DMS53 treated with DMSO at 0.1 percent for 48 hours (cell line): Measurements from ENCODE around the gene TUT4.
"Not testable (repeated sequence)": the region's sequence is repeated elsewhere in the genome, so short reads cannot be mapped to it uniquely, and the experiment has no call there.

Experiments used
- DNase-seq: peaks from one replicate; lab custom pipeline; 2025; ENCODE audit not compliant: unreplicated experiment; lab: John Stamatoyannopoulos, UW

The TUT4 gene, protein sequence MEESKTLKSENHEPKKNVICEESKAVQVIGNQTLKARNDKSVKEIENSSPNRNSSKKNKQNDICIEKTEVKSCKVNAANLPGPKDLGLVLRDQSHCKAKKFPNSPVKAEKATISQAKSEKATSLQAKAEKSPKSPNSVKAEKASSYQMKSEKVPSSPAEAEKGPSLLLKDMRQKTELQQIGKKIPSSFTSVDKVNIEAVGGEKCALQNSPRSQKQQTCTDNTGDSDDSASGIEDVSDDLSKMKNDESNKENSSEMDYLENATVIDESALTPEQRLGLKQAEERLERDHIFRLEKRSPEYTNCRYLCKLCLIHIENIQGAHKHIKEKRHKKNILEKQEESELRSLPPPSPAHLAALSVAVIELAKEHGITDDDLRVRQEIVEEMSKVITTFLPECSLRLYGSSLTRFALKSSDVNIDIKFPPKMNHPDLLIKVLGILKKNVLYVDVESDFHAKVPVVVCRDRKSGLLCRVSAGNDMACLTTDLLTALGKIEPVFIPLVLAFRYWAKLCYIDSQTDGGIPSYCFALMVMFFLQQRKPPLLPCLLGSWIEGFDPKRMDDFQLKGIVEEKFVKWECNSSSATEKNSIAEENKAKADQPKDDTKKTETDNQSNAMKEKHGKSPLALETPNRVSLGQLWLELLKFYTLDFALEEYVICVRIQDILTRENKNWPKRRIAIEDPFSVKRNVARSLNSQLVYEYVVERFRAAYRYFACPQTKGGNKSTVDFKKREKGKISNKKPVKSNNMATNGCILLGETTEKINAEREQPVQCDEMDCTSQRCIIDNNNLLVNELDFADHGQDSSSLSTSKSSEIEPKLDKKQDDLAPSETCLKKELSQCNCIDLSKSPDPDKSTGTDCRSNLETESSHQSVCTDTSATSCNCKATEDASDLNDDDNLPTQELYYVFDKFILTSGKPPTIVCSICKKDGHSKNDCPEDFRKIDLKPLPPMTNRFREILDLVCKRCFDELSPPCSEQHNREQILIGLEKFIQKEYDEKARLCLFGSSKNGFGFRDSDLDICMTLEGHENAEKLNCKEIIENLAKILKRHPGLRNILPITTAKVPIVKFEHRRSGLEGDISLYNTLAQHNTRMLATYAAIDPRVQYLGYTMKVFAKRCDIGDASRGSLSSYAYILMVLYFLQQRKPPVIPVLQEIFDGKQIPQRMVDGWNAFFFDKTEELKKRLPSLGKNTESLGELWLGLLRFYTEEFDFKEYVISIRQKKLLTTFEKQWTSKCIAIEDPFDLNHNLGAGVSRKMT (N-terminal part only)

GRCh38 chr1:52552505-52553361 is at the start of gene TUT4:
TUT4 (minus strand) TSS chr1:52553092; CDS start chr1:52526280, 26,812 bp downstream.
- peak; percentile 75 for DNase-seq

GRCh38 chr1:52601991-52602855 is 49.3 kb upstream of the TUT4 start, which contains the start of gene GPX7:
GPX7 (plus strand) TSS chr1:52602371; CDS start chr1:52602410, 39 bp downstream.
- DNase-seq: peak; percentile 51

GRCh38 chr1:52601519-52601918 is 48.6 kb upstream of the TUT4 start:
- no peak for DNase-seq

DNA sequence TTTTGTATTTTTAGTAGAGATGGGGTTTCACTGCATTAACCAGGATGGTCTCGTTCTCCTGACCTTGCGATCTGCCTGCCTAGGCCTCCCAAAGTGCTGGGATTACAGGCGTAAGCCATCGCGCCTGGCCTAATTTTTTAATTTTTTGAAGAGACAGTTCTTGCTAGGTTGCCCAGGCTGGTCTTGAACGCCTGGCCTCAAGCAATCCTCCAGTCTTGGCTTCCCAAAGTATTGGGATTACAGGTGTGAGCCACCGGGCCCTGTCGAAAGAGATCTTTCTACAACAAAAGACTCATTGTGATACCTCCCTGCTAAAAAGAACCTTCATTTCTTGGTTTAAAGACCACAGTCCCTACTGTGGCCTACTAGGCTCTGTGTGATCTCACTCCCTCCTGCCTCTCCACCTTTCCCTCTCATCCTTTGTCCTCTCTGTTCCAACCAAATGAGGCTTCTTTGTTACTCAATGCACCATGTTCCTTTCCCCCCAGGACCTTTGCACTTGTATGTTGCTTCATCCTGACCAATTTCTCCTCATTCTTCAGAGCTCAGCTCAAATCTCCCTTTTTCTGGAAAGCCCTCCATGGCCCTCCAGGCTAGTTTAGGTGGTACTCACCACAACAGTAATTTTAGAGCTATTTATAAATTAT is 47.8 kb upstream of the TUT4 start:
- no peak for DNase-seq

DNA sequence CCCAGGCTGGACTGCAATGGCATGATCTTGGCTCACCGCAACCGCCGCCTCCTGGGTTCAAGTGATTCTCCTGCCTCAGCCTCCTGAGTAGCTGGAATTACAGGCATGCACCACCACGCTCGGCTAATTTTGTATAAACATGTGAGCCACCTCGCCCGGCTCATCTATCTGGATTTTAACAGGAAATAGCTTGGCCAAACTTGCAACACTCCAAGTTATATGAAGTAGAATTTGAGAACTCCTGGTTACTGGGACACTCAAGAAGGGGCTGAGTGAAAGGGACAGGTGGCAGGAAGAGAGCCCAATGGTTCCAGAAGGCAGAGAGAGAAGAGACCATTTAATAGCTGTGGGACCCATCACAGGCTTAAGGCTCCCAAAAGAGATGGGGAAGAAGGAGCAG is 46.3 kb upstream of the TUT4 start:
- no peak for DNase-seq

- no peak for DNase-seq
Measured at GRCh38 chr1:52598729-52599128, 45.8 kb upstream of the TUT4 start.

- no peak for DNase-seq
Measured at GRCh38 chr1:52597912-52598311, 45.0 kb upstream of the TUT4 start.

DNA sequence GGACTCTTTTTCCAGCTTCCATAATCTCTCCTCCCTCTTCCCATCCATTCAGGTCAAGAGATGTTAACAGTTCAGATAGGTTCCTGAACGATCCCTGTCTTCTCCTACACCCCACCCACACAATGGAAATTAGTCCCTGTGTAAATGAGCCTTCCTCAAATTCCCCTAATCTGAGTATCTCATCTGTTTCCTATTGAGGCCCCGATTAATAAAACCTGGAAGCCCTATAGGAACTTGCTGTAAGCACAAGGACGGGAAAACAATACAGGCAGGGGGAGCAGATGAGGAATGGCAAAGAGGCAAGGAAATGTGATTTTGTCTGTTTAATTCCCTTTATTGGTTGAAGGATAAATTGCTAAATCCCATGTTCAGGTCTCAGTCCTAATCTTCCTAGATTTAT is 42.2 kb upstream of the TUT4 start:
- no peak for DNase-seq

DNA sequence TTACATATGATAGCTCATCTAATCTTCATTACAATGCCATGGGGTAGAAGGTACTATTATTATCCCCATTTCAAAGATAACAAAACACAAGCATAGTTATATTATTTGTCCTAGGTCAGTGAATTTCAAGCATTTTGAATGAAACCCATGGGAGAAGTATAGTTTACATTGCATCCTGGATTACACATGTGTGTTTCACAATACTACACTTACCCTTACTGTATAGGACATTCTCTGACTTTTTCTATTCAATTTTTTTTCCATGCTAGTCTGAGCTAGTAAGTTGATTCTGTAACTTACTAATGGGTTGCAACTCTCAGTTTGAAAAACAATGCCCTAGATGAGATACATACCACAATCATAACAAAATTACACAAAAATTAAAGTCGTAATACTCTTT is 40.6 kb upstream of the TUT4 start:
- no peak for DNase-seq

DNA sequence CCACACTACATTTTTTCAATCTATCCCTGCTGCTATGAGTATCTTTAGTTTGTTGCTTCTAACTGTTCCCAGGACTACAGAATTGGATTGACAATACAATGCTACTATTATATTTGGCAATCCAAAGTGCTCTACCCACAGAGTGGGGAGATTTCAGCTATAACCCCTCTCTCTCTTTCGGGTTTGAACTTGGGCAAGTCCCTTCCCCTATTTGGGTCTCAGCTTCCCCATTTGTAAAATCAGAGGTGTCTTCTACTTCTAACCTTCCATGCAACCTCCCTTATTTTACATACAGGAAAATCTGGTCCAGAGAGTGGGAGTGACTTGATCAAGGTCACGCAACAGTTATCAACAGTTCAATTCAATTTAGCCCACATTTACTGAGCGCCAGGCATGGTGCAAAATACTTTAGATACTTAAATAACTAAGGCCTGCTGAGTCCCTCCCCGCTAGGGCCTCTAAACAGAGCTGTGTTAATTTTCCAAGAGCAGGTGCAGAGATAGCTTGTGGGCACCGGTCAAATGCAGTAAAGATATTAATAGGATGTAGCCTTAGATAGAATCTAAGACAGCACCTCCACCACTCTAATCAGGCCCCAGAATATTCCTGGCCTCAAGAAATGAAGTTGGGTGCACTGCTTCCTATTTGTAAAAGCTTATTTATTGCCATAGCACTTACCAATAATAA is 39.9 kb upstream of the TUT4 start:
- no peak for DNase-seq

GRCh38 chr1:52590266-52590665 is 37.4 kb upstream of the TUT4 start:
- DNase-seq: no peak

- no peak for DNase-seq
Measured at GRCh38 chr1:52588535-52588934, 35.6 kb upstream of the TUT4 start.

DNA sequence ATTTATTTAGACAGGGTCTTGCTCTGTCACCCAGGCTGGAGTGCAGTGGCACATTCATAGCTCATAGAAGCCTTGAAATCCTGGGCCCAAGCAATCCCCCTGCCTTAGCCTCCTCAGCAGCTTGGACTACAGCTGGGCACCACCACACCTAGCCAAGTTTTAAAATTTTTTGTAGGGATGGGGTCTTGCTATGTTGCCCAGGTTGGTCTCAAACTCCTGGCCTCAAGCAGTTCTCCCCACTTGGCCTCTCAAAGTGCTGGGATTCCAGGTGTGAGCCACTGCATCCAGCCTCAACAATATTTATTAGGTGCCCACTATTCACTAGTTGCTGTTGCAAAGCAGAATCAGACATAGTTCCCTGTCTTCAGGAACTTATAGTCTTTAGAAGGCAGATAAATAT is 35.1 kb upstream of the TUT4 start:
- DNase-seq: no peak

DNA sequence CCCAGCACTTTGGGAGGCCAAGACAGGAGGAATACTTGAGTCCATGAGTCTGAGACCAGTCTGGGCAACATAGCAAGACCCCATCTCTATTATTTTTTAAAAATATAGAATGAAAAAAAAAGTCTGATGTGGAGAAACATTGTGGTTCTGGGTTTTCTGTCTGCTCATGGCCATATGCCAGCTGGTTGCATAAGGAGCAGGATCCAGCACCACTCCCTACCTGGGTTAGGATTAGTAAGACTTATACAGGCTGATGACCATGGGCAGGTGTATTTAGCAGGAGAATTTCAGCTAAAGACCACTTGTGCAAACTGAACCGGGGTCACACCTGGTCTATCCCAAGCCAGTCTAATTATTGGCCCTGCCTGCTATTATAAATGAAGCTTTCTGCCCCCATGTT is 32.6 kb upstream of the TUT4 start:
- DNase-seq: no peak

- no peak for DNase-seq
Measured at GRCh38 chr1:52582116-52582696, 29.3 kb upstream of the TUT4 start.

GRCh38 chr1:52580283-52580682 is 27.4 kb upstream of the TUT4 start:
- DNase-seq: no peak

DNA sequence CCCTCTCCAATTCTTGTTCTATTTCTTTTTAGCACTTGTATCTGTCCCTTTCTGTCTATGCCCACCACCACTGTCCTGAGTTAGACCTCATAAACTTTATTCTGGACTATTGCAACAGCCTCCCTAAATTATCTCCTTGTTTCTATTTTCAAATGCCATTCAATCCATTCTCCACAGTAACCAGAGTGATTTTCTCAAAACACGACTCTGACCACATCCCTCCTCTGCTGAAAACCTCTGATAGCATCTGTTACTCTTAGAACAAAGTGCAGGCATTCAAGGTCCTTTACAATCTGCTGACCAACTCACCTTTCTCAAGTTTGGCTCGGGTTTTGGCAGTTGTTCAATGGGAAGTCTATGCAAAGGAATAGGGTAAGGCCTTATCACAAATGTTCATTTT is 26.5 kb upstream of the TUT4 start:
- DNase-seq: no peak

- DNase-seq: not testable (repeated sequence)
Measured at GRCh38 chr1:52578066-52578465, 25.2 kb upstream of the TUT4 start.
